NT2/D1 (cell line): ENCODE data around the gene NLRP5.

Source experiments
- YY1 ChIP-seq: IDR thresholded peaks from 2 replicates; pipeline ENCODE4 v1.6.1; 2011; ENCODE audit not compliant: insufficient read length, insufficient read depth
- ZNF274 ChIP-seq: IDR thresholded peaks from 2 replicates; pipeline ENCODE4 v1.6.1; 2011; ENCODE audit warnings: mild to moderate bottlenecking, low read depth, low read length

DNA sequence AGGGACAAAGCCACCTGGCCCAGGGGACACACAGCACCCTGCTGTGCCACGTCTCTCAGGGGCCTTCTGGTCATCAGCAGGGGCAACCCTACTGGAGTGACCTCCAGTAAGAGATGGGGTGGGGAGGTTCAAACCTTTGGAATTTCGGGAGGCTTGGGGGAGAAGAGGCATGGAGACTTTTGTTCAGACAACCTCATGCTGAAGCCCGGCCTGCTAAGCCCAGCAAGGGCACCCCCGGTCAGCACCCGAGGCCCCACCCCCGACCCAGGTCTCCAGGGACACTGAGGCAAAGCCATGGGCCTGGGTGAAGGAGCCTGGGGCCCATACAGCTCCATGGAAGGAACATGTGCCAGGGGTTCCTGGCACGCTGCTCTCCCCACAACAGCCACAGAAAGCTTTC is 111.2 kb downstream of the NLRP5 start:
- TF ChIP-seq YY1 (no peak), ZNF274 (no peak)
